ENCODE results near the gene PSMC6.

GRCh38 chr14:52741865-52742264 lies 34.9 kb downstream of the PSMC6 start:
- no peak for TF ChIP-seq CTCF (IDR thresholded peaks at IDR 0.05)
- TF ChIP-seq POLR2A (IDR thresholded peaks at IDR 0.05): no peak
